CD4-positive, alpha-beta T cell treated with Interleukin-2 at 100 ng/mL for 4 hours (primary cell): ENCODE results near the gene HCRTR1.

ENCODE experiments used
- DNase-seq: peaks from one replicate; pipeline ENCODE4 v3.0.0-alpha.2; 2020; ENCODE audit warnings: low spot score

The HCRTR1 gene

GRCh38 chr1:31650161-31651088 is 32.9 kb downstream of the HCRTR1 start:
- no peak for DNase-seq

- DNase-seq = no peak
These were observed 33.6 kb downstream of the HCRTR1 start for GRCh38 chr1:31651089-31651420.

GRCh38 chr1:31651766-31652165 is 34.3 kb downstream of the HCRTR1 start:
- no peak for DNase-seq

- no peak for DNase-seq
These were observed 35.5 kb downstream of the HCRTR1 start for GRCh38 chr1:31652891-31653499.

GRCh38 chr1:31653717-31654473 is 36.4 kb downstream of the HCRTR1 start:
- no peak for DNase-seq

- no peak for DNase-seq
These were observed 36.9 kb downstream of the HCRTR1 start for GRCh38 chr1:31654474-31654776.

GRCh38 chr1:31655104-31655503 is 37.6 kb downstream of the HCRTR1 start:
- DNase-seq = no peak

GRCh38 chr1:31655756-31656155 is 38.3 kb downstream of the HCRTR1 start:
- DNase-seq = no peak

- DNase-seq = no peak
These were observed 39.7 kb downstream of the HCRTR1 start for GRCh38 chr1:31657020-31657804.

- no peak for DNase-seq
These were observed 40.6 kb downstream of the HCRTR1 start for GRCh38 chr1:31657972-31658510.

- no peak for DNase-seq
These were observed 41.2 kb downstream of the HCRTR1 start for GRCh38 chr1:31658721-31659120.

GRCh38 chr1:31659889-31660288 is 42.4 kb downstream of the HCRTR1 start:
- no peak for DNase-seq

GRCh38 chr1:31660871-31661455 is 43.5 kb downstream of the HCRTR1 start:
- no peak for DNase-seq

GRCh38 chr1:31661856-31662255 is 44.4 kb downstream of the HCRTR1 start:
- no peak for DNase-seq

GRCh38 chr1:31662463-31662862 is 45.0 kb downstream of the HCRTR1 start:
- DNase-seq = no peak

- peak; percentile 60 for DNase-seq
These were observed 46.3 kb downstream of the HCRTR1 start for GRCh38 chr1:31663622-31664452.

- DNase-seq = no peak
These were observed 47.0 kb downstream of the HCRTR1 start for GRCh38 chr1:31664528-31664927.

GRCh38 chr1:31665234-31665878 is 47.9 kb downstream of the HCRTR1 start:
- DNase-seq = no peak

GRCh38 chr1:31666263-31666963 is 48.9 kb downstream of the HCRTR1 start:
- no peak for DNase-seq
